K562 (cell line): ENCODE data around the gene JAG2. TPM values are rescaled to one million over a fixed set of nuclear protein-coding genes. Genes with fewer than 3 reads are reported as not detected.

Source experiments
- ZNF318 ChIP-seq, 2 experiments: fragments of 450-650 bp; IDR thresholded peaks; 2 replicates each; pipeline ENCODE4 v1.6.1; 2016; ENCODE audit warnings: mild to moderate bottlenecking in 2 of 2, borderline replicate concordance in 1 of 2, low read depth in 1 of 2, moderate library complexity in 1 of 2
- polyA plus RNA-seq, 8 experiments: library from polyadenylated mRNA; depleted of rRNA in 4 of 8; stranded (reverse) in 5 of 8; unstranded in 3 of 8; fragments of >200 nt; fragmentation: Nextera tagmentation in 2 of 8; fragmentation: Illumina TruSeq in 1 of 8; extraction: Ambion mirVana in 2 of 8; extraction: Trizol in 1 of 8; gene quantifications; 2 replicates each; pipeline versions ENCODE4 v1.2.1 to v1.2.3, GENCODE V29; 2011 to 2014; ENCODE audit warnings: inconsistent platforms in 1 of 8, missing spikeins in 1 of 8
- total RNA-seq, 7 experiments: library from RNA; depleted of rRNA in 6 of 7; stranded (reverse); fragments of >200 nt in 6 of 7; fragmentation: Illumina TruSeq in 2 of 7; extraction: Trizol in 2 of 7; gene quantifications; 2 replicates each; pipeline versions ENCODE4 v1.2.1 to v1.2.3, GENCODE V29; 2011 to 2021; ENCODE audit warnings: low replicate concordance in 1 of 7

Gene JAG2
- total and polyA plus RNA-seq, 9 of the 15 experiments (the other 6 are each of a cell fraction or from before 2014, with no cell fraction given) = 0.25 to 48.4 (median 8.6) TPM

DNA sequence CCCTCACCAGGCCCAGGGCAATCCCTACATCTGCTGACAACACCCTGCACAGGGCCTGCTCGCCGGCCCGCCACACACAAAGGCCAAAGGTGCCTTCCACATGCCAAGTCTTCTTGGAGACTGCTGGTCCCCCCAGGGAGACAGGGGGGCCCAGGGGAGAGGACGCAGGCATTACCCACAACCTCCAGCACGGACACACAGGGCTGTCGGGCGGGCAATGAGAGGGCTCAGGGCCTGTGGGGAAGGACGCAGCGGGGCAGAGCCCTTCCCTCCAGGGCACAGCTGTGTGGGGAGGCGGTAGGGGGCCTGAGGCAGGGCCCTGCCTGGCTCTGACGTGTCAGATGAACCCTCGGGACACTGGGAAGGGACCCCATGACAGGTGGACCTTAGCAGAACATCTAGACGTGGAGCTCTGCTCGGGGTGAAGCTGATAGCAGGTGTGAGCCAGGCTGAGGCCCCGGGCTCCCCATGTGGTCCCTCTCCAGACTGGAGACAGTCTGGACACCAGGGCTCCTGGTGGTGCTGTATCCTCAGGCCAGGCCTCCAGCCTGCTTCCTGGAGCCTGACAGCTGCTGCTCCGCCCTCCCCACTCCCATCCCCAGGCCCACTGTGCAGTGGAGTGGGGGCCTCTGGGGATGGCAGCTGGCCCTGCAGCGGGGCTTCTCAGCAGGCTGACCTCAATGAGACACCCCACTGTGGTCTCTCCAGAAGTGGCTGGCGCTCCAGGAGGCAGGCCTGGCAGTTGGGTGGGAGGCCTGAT, 44.1 kb upstream of the JAG2 start (continued):
- TF ChIP-seq ZNF318 (IDR thresholded peaks at IDR 0.05; ENCODE audit: borderline replicate concordance in 1 of 2, low read depth in 1 of 2) = no peak
